ENCODE results near the gene NPIPA1.
A peak's percentile ranks its signal among the peaks of the same experiment; 100 is the strongest.
"Not testable (repeated sequence)": the region's sequence is repeated elsewhere in the genome, so short reads cannot be mapped to it uniquely, and the experiment has no call there.

NPIPA1 gene

GRCh38 chr16:14930971-14931370, 6.3 kb upstream of the NPIPA1 start:
- DNase-seq (ENCODE audit: low spot score) = not testable (repeated sequence)

GRCh38 chr16:14932581-14933375, 4.5 kb upstream of the NPIPA1 start:
- not testable (repeated sequence) for DNase-seq (ENCODE audit: low spot score)

- DNase-seq (ENCODE audit: low spot score) = not testable (repeated sequence)
These were observed 751 bp downstream of the NPIPA1 start for GRCh38 chr16:14937994-14938393.

GRCh38 chr16:14942686-14943085, 5.4 kb downstream of the NPIPA1 start:
- DNase-seq (ENCODE audit: low spot score) = not testable (repeated sequence)

GRCh38 chr16:14955546-14956231, 18.4 kb downstream of the NPIPA1 start:
- no peak for DNase-seq (ENCODE audit: low spot score)

- no peak for DNase-seq (ENCODE audit: low spot score)
These were observed 20.5 kb downstream of the NPIPA1 start for GRCh38 chr16:14957576-14958322.

- no peak for DNase-seq (ENCODE audit: low spot score)
These were observed 21.0 kb downstream of the NPIPA1 start for GRCh38 chr16:14958323-14958600.

GRCh38 chr16:14958970-14959369, 21.7 kb downstream of the NPIPA1 start:
- no peak for DNase-seq (ENCODE audit: low spot score)

GRCh38 chr16:14961405-14962186, 24.4 kb downstream of the NPIPA1 start:
- DNase-seq (ENCODE audit: low spot score) = no peak

GRCh38 chr16:14963281-14964173, 26.3 kb downstream of the NPIPA1 start:
- DNase-seq (ENCODE audit: low spot score) = no peak

- DNase-seq (ENCODE audit: low spot score) = no peak
These were observed 28.1 kb downstream of the NPIPA1 start for GRCh38 chr16:14965328-14965727.

GRCh38 chr16:14969795-14970194, 32.6 kb downstream of the NPIPA1 start:
- not testable (repeated sequence) for DNase-seq (ENCODE audit: low spot score)

GRCh38 chr16:14971621-14972228, 34.5 kb downstream of the NPIPA1 start:
- DNase-seq (ENCODE audit: low spot score) = not testable (repeated sequence)

- not testable (repeated sequence) for DNase-seq (ENCODE audit: low spot score)
These were observed 36.6 kb downstream of the NPIPA1 start for GRCh38 chr16:14973785-14974322.

- DNase-seq (ENCODE audit: low spot score) = not testable (repeated sequence)
These were observed 37.0 kb downstream of the NPIPA1 start for GRCh38 chr16:14974331-14974655.

GRCh38 chr16:14974656-14975417, 37.6 kb downstream of the NPIPA1 start, which contains the start of gene PDXDC1:
Gene PDXDC1 (plus strand): TSS chr16:14975026. CDS start chr16:14975200, 174 bp downstream.
- peak; percentile 77 for DNase-seq (ENCODE audit: low spot score)

GRCh38 chr16:14975418-14976194, 38.4 kb downstream of the NPIPA1 start:
- DNase-seq (ENCODE audit: low spot score) = not testable (repeated sequence)

GRCh38 chr16:14976971-14977736, 39.9 kb downstream of the NPIPA1 start:
- DNase-seq (ENCODE audit: low spot score) = not testable (repeated sequence)

All from left forelimb (tissue), 1 donor.